Metanephros (tissue), 2 donors: ENCODE data around the gene CFAP92. TPM values are rescaled to one million over a fixed set of nuclear protein-coding genes. Genes with fewer than 3 reads are reported as not detected.

Experiments used
- small RNA-seq: library from RNA; depleted of rRNA; stranded (forward); fragments of <200 nt; gene quantifications from one replicate; pipeline ENCODE3, GENCODE V24; 2014; ENCODE audit warnings: low replicate concordance
- total RNA-seq: library from RNA; depleted of rRNA; stranded (reverse); fragments of >200 nt; gene quantifications from one replicate; pipeline ENCODE4 v1.2.3, GENCODE V29; 2014

CFAP92 gene
- 0.70 TPM for total RNA-seq

GRCh38 chr3:128993461-128994172, at the start of gene CFAP92:
Gene CFAP92 (minus strand): TSS chr3:128994076. CDS start chr3:128993304, 772 bp downstream.

GRCh38 chr3:129001101-129001805, 7.4 kb upstream of the CFAP92 start, which contains the start of gene EFCC1:
Gene EFCC1 (plus strand): TSS chr3:129001304. CDS start chr3:129001629, 325 bp downstream.

GRCh38 chr3:128879125-128879969, 114.5 kb downstream of the CFAP92 start, which contains the start of gene ACAD9:
Gene ACAD9 (plus strand): TSS chr3:128879620. CDS start chr3:128879692, 72 bp downstream.

Small RNA genes within 50 kb of the gene (small RNA-seq; reads per million reads assigned to genes)
- not detected for gene AC112484.4

Other genes with a start within 250 kb of the CFAP92 start
- gene ACAD9, start 114.5 kb downstream of the CFAP92 start, total RNA-seq, result 48.0 TPM
- 5.0 TPM for gene EFCC1, start 7.2 kb upstream of the CFAP92 start, total RNA-seq
- gene GP9, start 66.7 kb upstream of the CFAP92 start, total RNA-seq, result 3.8 TPM
- 11.8 TPM for gene RAB43, start 127.7 kb upstream of the CFAP92 start, total RNA-seq
- gene ISY1, start 167.0 kb upstream of the CFAP92 start, total RNA-seq, result 23.4 TPM
- gene CNBP, start 189.8 kb upstream of the CFAP92 start, total RNA-seq, result 237 TPM